ENCODE data around the gene CHRND. TPM values are rescaled to one million over a fixed set of nuclear protein-coding genes. Genes with fewer than 3 reads are reported as not detected.

Gene CHRND
- total and polyA plus RNA-seq, 2 experiments from 2014 or later: 0.10 to 0.11 TPM

GRCh38 chr2:232580648-232580981, 54.7 kb downstream of the CHRND start:
- Mint-ChIP-seq H3K9me3 (no peaks in the 10 kb centered on the region), H3K36me3 (ENCODE audit: low read depth) (peaks cover 16% of the 10 kb centered on the region), H3K4me3 (no peak overlapping the region), H3K27ac (no peak overlapping the region), H3K27me3 (ENCODE audit: insufficient read depth, low read depth, poor library complexity) (no peaks in the 10 kb centered on the region), H3K4me1 (no peaks in the 10 kb centered on the region)
- peaks cover 8% of the 10 kb centered on the region for H4K20me1 ChIP-seq (replicated peaks; ENCODE audit: insufficient read depth)
- H3F3A ChIP-seq (replicated peaks; ENCODE audit: low read depth): no peaks in the 10 kb centered on the region
- H3K4me3 ChIP-seq: no peak overlapping the region
- no peak overlapping the region for H3K4me2 ChIP-seq
- no peaks in the 10 kb centered on the region for H3K27me3 ChIP-seq (ENCODE audit: insufficient read depth)
- no peaks in the 10 kb centered on the region for H3K36me3 ChIP-seq (ENCODE audit: insufficient read depth)
- H2AFZ ChIP-seq: no peak overlapping the region
- DNase-seq (ENCODE audit: low spot score): no peak
- no peak for TF ChIP-seq ZNF462 (CRISPR knock-in tag; IDR thresholded peaks at IDR 0.05)
- no peak for TF ChIP-seq STAT1 (IDR thresholded peaks at IDR 0.05; ENCODE audit: unreplicated experiment)
- TF ChIP-seq ZNF331 (CRISPR knock-in tag; IDR thresholded peaks at IDR 0.05; ENCODE audit: low read depth): no peak
- TF ChIP-seq CREB1 (CRISPR knock-in tag; IDR thresholded peaks at IDR 0.05; ENCODE audit: low read depth): no peak
- no peak for TF ChIP-seq ETS1 (IDR thresholded peaks at IDR 0.05)
- no peak for TF ChIP-seq JUNB (IDR thresholded peaks at IDR 0.05; ENCODE audit: unreplicated experiment)
- TF ChIP-seq REST (IDR thresholded peaks at IDR 0.05; ENCODE audit: unreplicated experiment): no peak
- no peak for TF ChIP-seq POLR2AphosphoS5 (IDR thresholded peaks at IDR 0.05; ENCODE audit: low read depth)
- TF ChIP-seq EZH2phosphoT487 (IDR thresholded peaks at IDR 0.05; ENCODE audit: unreplicated experiment): no peak
- TF ChIP-seq ZNF114 (CRISPR knock-in tag; IDR thresholded peaks at IDR 0.05): no peak
- H3K79me2 ChIP-seq (replicated peaks; ENCODE audit: insufficient read depth): no peaks in the 10 kb centered on the region
- H3K27ac ChIP-seq (ENCODE audit: low read depth): no peak overlapping the region
- H3K9me2 ChIP-seq (ENCODE audit: insufficient read depth): no peaks in the 10 kb centered on the region
- ATAC-seq: no peak
- no peaks in the 10 kb centered on the region for H3K4me1 ChIP-seq (ENCODE audit: insufficient read depth)

Measured in GM23338 (cell line).